NB4 (cell line): Measurements from ENCODE around the gene RPS6KL1.

Experiments used
- DNase-seq: peaks from one replicate; pipeline ENCODE4 v3.0.0; 2010; ENCODE audit warnings: low read depth
- H3K4me3 ChIP-seq: one replicate; pipeline ENCODE4 v1.5.1; 2011; ENCODE audit warnings: mild to moderate bottlenecking, low read depth, low read length, moderate library complexity
- MYC ChIP-seq: IDR thresholded peaks from 2 replicates; pipeline ENCODE4 v1.6.1; 2011; ENCODE audit warnings: low read depth, low read length
- POLR2A ChIP-seq: IDR thresholded peaks from 2 replicates; pipeline ENCODE4 v1.6.1; 2011; ENCODE audit warnings: mild to moderate bottlenecking; ENCODE audit not compliant: insufficient read length; ENCODE audit errors: extremely low read depth
- TF ChIP-seq, protein P1 (sequence below): IDR thresholded peaks from 2 replicates; pipeline ENCODE4 v1.6.1; 2011; ENCODE audit warnings: low read depth, low read length
- TF ChIP-seq, protein P2 (sequence below): IDR thresholded peaks from one replicate; pipeline ENCODE4 v1.5.1; 2012; ENCODE audit warnings: low read depth, low read length

RPS6KL1 gene

DNA sequence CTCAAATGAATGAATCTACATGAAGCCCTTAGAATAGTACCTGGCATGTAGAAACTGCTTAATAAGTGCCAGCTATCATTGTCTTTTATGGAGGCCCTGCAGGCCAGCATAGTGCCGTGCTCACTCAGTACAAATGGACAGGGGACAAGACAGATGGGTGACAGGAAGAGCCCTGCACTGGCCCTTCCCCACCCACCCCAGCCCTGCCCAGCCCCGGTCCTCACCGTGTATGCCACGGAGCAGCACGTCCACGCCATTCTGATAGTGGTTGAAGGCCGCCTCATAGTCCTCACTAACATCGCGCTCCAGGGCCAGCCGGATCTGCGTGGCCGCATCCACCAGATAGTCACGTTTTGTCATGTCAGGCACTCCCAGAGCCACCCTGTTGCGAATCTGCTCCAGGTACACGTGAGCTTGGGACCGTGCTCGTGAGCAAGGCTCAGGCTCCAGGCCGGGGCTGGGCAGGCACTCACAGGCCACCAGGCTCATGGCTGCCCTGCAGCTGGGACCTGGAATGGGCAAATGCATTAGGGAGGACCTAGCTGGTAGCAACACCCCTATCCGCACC is 1.9 kb downstream of the RPS6KL1 start:
- no peak for DNase-seq
- no peak for TF ChIP-seq POLR2A
- TF ChIP-seq, protein P1, sequence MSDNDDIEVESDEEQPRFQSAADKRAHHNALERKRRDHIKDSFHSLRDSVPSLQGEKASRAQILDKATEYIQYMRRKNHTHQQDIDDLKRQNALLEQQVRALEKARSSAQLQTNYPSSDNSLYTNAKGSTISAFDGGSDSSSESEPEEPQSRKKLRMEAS: no peak
- TF ChIP-seq, protein P2, sequence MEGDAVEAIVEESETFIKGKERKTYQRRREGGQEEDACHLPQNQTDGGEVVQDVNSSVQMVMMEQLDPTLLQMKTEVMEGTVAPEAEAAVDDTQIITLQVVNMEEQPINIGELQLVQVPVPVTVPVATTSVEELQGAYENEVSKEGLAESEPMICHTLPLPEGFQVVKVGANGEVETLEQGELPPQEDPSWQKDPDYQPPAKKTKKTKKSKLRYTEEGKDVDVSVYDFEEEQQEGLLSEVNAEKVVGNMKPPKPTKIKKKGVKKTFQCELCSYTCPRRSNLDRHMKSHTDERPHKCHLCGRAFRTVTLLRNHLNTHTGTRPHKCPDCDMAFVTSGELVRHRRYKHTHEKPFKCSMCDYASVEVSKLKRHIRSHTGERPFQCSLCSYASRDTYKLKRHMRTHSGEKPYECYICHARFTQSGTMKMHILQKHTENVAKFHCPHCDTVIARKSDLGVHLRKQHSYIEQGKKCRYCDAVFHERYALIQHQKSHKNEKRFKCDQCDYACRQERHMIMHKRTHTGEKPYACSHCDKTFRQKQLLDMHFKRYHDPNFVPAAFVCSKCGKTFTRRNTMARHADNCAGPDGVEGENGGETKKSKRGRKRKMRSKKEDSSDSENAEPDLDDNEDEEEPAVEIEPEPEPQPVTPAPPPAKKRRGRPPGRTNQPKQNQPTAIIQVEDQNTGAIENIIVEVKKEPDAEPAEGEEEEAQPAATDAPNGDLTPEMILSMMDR: no peak
- H3K4me3 ChIP-seq: no peak overlapping the region

GRCh38 chr14:74920281-74920680 is 2.8 kb downstream of the RPS6KL1 start:
- TF ChIP-seq, protein P2: no peak
- TF ChIP-seq POLR2A (no peak), MYC (no peak)
- TF ChIP-seq, protein P1: no peak
- no peak overlapping the region for H3K4me3 ChIP-seq
- no peak for DNase-seq

DNA sequence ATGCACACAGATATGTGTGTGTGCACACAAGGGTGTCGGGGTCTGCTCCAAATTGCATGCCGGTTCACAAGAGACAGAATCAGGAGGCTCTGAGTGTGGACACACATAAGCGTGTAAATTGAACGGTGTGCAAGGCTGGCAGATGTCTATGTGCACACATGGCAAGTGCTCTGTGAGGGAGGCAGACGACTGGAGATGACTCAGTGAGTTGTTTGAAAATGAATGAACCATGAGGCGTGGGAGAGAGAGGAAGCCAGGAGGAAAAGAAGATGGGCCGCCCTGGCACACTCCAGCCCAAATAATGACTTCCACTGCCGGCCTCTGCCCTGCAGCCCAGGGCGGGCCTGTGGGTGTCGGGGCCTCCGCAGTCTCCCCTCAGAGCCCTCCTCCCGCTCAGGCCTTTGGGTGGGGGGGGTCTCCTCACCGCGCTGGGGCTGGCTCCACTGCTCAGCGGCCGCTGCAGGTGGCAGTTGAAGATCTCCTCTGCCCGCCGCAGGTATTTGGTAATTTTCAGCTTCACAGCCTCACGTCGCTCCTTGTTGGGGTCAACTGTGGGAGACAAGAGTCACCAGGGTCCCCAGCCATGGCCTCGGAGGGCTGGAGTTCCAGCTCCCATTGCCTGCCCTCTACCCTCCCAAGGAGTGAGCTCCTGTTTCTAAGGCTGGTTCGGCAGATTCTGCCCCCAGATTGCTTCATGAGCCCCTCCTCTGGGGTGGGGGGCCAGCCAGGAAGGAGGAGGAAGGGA is 3.5 kb downstream of the RPS6KL1 start:
- no peak overlapping the region for H3K4me3 ChIP-seq
- TF ChIP-seq, protein P1: peak; percentile 28; the same call in 1 of the 2 replicates
- TF ChIP-seq, protein P2: no peak
- TF ChIP-seq MYC (0 out of 2 replicates have a peak, but pooled peaks have one; percentile 32), POLR2A (no peak)

DNA sequence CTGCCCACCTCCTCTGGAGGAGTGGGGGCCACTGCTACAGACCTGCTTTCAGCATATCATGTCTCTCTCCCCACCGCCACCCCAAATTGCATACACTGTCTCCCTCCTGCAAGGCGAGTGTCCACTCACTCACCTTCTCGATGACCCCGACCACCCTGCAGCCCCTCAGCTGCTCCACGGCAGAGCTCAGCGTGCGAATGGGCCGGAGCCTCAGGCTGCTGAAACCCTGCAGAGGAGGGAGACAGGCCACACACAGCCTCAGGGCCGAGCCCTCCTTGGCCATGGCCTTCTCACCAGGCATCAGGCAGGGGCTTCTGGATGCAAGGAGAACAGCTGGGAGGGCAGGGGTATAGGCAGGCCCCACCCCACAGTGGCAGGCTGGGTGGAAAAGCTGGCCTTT is 4.7 kb downstream of the RPS6KL1 start:
- DNase-seq: no peak
- TF ChIP-seq, protein P2: no peak
- no peak for TF ChIP-seq POLR2A
- no peak for TF ChIP-seq MYC
- TF ChIP-seq, protein P1: no peak

More for the DNA sequence above, 3.5 kb downstream of the RPS6KL1 start:
- no peak for DNase-seq

DNA sequence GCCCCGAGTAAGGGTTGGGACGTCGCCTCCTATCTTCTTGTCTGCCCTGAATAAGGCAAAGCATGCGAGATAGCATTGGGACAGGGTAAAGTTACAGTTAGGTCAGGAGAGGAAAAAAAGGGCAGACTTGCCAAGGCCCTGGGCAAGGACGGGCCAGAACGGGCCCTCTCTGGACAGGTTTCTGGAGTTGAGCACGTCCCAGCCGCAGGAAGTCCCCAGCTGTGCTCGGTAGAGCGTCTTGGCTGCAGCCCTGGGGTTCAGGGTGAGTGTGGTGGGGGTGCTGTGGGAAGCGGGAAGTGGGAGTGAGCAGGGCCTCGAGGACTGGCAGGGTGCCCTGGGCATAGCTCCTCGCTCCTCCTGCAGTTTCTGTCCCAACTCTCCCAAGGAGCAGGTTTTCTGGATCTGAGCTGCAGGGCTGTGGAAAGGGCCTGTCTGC is 5.4 kb downstream of the RPS6KL1 start:
- TF ChIP-seq, protein P1: no peak
- TF ChIP-seq MYC (no peak), POLR2A (no peak)
- TF ChIP-seq, protein P2: no peak
- H3K4me3 ChIP-seq: no peak overlapping the region
- DNase-seq: no peak

More for the DNA sequence above, 4.7 kb downstream of the RPS6KL1 start:
- H3K4me3 ChIP-seq: no peak overlapping the region
